LHCN-M2 (cell line): ENCODE measurements around the gene TRIAP1. TPM values are rescaled to one million over a fixed set of nuclear protein-coding genes. Genes with fewer than 3 reads are reported as not detected.
"Not testable (repeated sequence)": the region's sequence is repeated elsewhere in the genome, so short reads cannot be mapped to it uniquely, and the experiment has no call there.

Experiments used
- DNase-seq: peaks from one replicate; pipeline ENCODE4 v3.0.0-alpha.2; 2012; ENCODE audit warnings: low read depth
- polyA plus RNA-seq: library from polyadenylated mRNA; unstranded; fragments of >200 nt; gene quantifications from one replicate; pipeline ENCODE4 v1.2.1, GENCODE V29; 2012; ENCODE audit warnings: missing spikeins
- total RNA-seq: library from RNA; depleted of rRNA; stranded (reverse); fragments of >200 nt; gene quantifications from 2 replicates; pipeline ENCODE4 v1.2.3, GENCODE V29; 2014; rRNA removed

TRIAP1 gene
- 52.1 and 59.5 TPM in 2 replicates for total RNA-seq
- 49.8 TPM for polyA plus RNA-seq

- DNase-seq, result peak; percentile 74
Measured at GRCh38 chr12:120445911-120446843, at the start of gene TRIAP1, which contains the start of gene GATC. Gene TRIAP1, minus strand, starts transcription at chr12:120446384. Its CDS starts 12 bp downstream, at chr12:120446372. Gene GATC, plus strand, starts transcription at chr12:120446444. Its CDS starts 37 bp downstream, at chr12:120446481.

GRCh38 chr12:120495186-120495730 lies 49.1 kb upstream of the TRIAP1 start:
- no peak for DNase-seq

- DNase-seq, result no peak
Measured at GRCh38 chr12:120490833-120491512, 44.8 kb upstream of the TRIAP1 start.

GRCh38 chr12:120490325-120490724 lies 44.1 kb upstream of the TRIAP1 start:
- no peak for DNase-seq

- no peak for DNase-seq
Measured at GRCh38 chr12:120489018-120489417, 42.8 kb upstream of the TRIAP1 start.

GRCh38 chr12:120488057-120488640 lies 42.0 kb upstream of the TRIAP1 start:
- no peak for DNase-seq

GRCh38 chr12:120487552-120487951 lies 41.4 kb upstream of the TRIAP1 start:
- DNase-seq, result not testable (repeated sequence)

GRCh38 chr12:120485961-120486881 lies 40.0 kb upstream of the TRIAP1 start:
- DNase-seq, result no peak

- no peak for DNase-seq
Measured at GRCh38 chr12:120483621-120484020, 37.4 kb upstream of the TRIAP1 start.

GRCh38 chr12:120481022-120481767 lies 35.0 kb upstream of the TRIAP1 start:
- no peak for DNase-seq

GRCh38 chr12:120480211-120480610 lies 34.0 kb upstream of the TRIAP1 start:
- no peak for DNase-seq

- DNase-seq, result no peak
Measured at GRCh38 chr12:120479458-120479857, 33.3 kb upstream of the TRIAP1 start.

- no peak for DNase-seq
Measured at GRCh38 chr12:120475643-120476042, 29.5 kb upstream of the TRIAP1 start.

GRCh38 chr12:120474616-120474960 lies 28.4 kb upstream of the TRIAP1 start:
- peak; percentile 74 for DNase-seq

GRCh38 chr12:120473807-120474615 lies 27.8 kb upstream of the TRIAP1 start:
- no peak for DNase-seq

- DNase-seq, result no peak
Measured at GRCh38 chr12:120472521-120472920, 26.3 kb upstream of the TRIAP1 start.

GRCh38 chr12:120470150-120470784 lies 24.1 kb upstream of the TRIAP1 start:
- no peak for DNase-seq

GRCh38 chr12:120469450-120470149 lies 23.4 kb upstream of the TRIAP1 start, which contains the start of gene SRSF9:
Gene SRSF9, minus strand, starts transcription at chr12:120469748. Its CDS starts 139 bp downstream, at chr12:120469609.
- DNase-seq, result peak; percentile 94
